ENCODE measurements around the gene ZDHHC14. TPM values are rescaled to one million over a fixed set of nuclear protein-coding genes. Genes with fewer than 3 reads are reported as not detected.

The ZDHHC14 gene
- polyA plus RNA-seq, 1 donor (not counting 4 experiments of a cell fraction or from before 2014, with no cell fraction given): 6.4 TPM

- FAIRE-seq: no peak
- no peaks in the 10 kb centered on the region for H4K20me1 ChIP-seq (ENCODE audit: control insufficient read depth, extremely low read depth, insufficient read depth, low read length)
- no peak overlapping the region for H3K9ac ChIP-seq (ENCODE audit: control insufficient read depth, extremely low read depth, insufficient read depth, low read length)
- no peak for DNase-seq (ENCODE audit: low read depth, low spot score)
- dilution Hi-C loops (cut with MboI; ENCODE audit: extremely low pct_ligation_motif_present, low sequenced_read_pairs): no loop called here
- no peaks in the 10 kb centered on the region for H3K79me2 ChIP-seq (ENCODE audit: control insufficient read depth, insufficient read depth, low read length)
- H3K27ac ChIP-seq (ENCODE audit: control insufficient read depth, insufficient read depth, low read length): no peak overlapping the region
- H3K4me1 ChIP-seq (ENCODE audit: control insufficient read depth, extremely low read depth, insufficient read depth, low read length): peaks cover under 1% of the 10 kb centered on the region
- H3K36me3 ChIP-seq (ENCODE audit: control insufficient read depth in 2 of 2, extremely low read depth in 1 of 2, insufficient read depth in 2 of 2, low read length in 2 of 2): no peaks in the 10 kb centered on the region
- TF ChIP-seq CTCF (optimal IDR thresholded peaks at IDR 0.05 in 1 of 3, IDR thresholded peaks at IDR 0.05 in 1 of 3, conservative IDR thresholded peaks at IDR 0.05 in 1 of 3; ENCODE audit: extremely low read depth in 1 of 3, insufficient read depth in 2 of 3, low read length in 3 of 3) (no peak), EZH2 (IDR thresholded peaks at IDR 0.05; ENCODE audit: low read length) (no peak)
- no peak overlapping the region for H2AFZ ChIP-seq (ENCODE audit: control insufficient read depth, low read length)
- H3K4me2 ChIP-seq (ENCODE audit: control insufficient read depth, extremely low read depth, insufficient read depth, low read depth, low read length): no peak overlapping the region
- H3K9me3 ChIP-seq (ENCODE audit: control insufficient read depth, low read depth, low read length): no peaks in the 10 kb centered on the region
- H3K4me3 ChIP-seq (ENCODE audit: control insufficient read depth in 2 of 3, extremely low read depth in 1 of 3, insufficient read depth in 2 of 3, low read depth in 1 of 3, low read length in 3 of 3): no peak overlapping the region
- H3K27me3 ChIP-seq (ENCODE audit: control insufficient read depth, extremely low read depth, insufficient read depth, low read length): no peaks in the 10 kb centered on the region
- H3K9me1 ChIP-seq (ENCODE audit: control insufficient read depth, extremely low read depth, insufficient read depth, low read length): no peaks in the 10 kb centered on the region
Measured at GRCh38 chr6:157556671-157557430, 175.9 kb downstream of the ZDHHC14 start.

- dilution Hi-C loops (cut with MboI; ENCODE audit: extremely low pct_ligation_motif_present, low sequenced_read_pairs): no loop called here
- Histone ChIP-seq H3K4me3 (ENCODE audit: control insufficient read depth in 2 of 3, extremely low read depth in 1 of 3, insufficient read depth in 2 of 3, low read depth in 1 of 3, low read length in 3 of 3) (no peak overlapping the region), H4K20me1 (ENCODE audit: control insufficient read depth, extremely low read depth, insufficient read depth, low read length) (no peaks in the 10 kb centered on the region), H3K36me3 (ENCODE audit: control insufficient read depth in 2 of 2, extremely low read depth in 1 of 2, insufficient read depth in 2 of 2, low read length in 2 of 2) (no peaks in the 10 kb centered on the region), H3K4me1 (ENCODE audit: control insufficient read depth, extremely low read depth, insufficient read depth, low read length) (no peaks in the 10 kb centered on the region), H3K79me2 (ENCODE audit: control insufficient read depth, insufficient read depth, low read length) (no peaks in the 10 kb centered on the region), H3K9me3 (ENCODE audit: control insufficient read depth, low read depth, low read length) (no peaks in the 10 kb centered on the region), H3K27ac (ENCODE audit: control insufficient read depth, insufficient read depth, low read length) (no peak overlapping the region), H3K27me3 (ENCODE audit: control insufficient read depth, extremely low read depth, insufficient read depth, low read length) (no peaks in the 10 kb centered on the region), H3K4me2 (ENCODE audit: control insufficient read depth, extremely low read depth, insufficient read depth, low read depth, low read length) (no peak overlapping the region), H2AFZ (ENCODE audit: control insufficient read depth, low read length) (no peak overlapping the region), H3K9ac (ENCODE audit: control insufficient read depth, extremely low read depth, insufficient read depth, low read length) (no peak overlapping the region), H3K9me1 (ENCODE audit: control insufficient read depth, extremely low read depth, insufficient read depth, low read length) (no peaks in the 10 kb centered on the region)
- TF ChIP-seq CTCF (optimal IDR thresholded peaks at IDR 0.05 in 1 of 3, IDR thresholded peaks at IDR 0.05 in 1 of 3, conservative IDR thresholded peaks at IDR 0.05 in 1 of 3; ENCODE audit: extremely low read depth in 1 of 3, insufficient read depth in 2 of 3, low read length in 3 of 3): no peak
- TF ChIP-seq EZH2 (IDR thresholded peaks at IDR 0.05; ENCODE audit: low read length): no peak
- DNase-seq (ENCODE audit: low read depth, low spot score) (no peak), FAIRE-seq (no peak)
Measured at GRCh38 chr6:157557559-157557958, 176.6 kb downstream of the ZDHHC14 start.
